HG03196 (cell line): ENCODE measurements around the gene AMH.
A peak's percentile ranks its signal among the peaks of the same experiment; 100 is the strongest.

Source experiments
- ATAC-seq: cut with Tn5 transposase; IDR thresholded peaks from one replicate; pipeline ENCODE4 v1.9.1; 2021; ENCODE audit not compliant: unreplicated experiment

The AMH gene

GRCh38 chr19:2234996-2235380, 14.1 kb upstream of the AMH start:
- ATAC-seq: no peak

- ATAC-seq: peak; percentile 20
Measured at GRCh38 chr19:2235381-2236063, 13.6 kb upstream of the AMH start.

DNA sequence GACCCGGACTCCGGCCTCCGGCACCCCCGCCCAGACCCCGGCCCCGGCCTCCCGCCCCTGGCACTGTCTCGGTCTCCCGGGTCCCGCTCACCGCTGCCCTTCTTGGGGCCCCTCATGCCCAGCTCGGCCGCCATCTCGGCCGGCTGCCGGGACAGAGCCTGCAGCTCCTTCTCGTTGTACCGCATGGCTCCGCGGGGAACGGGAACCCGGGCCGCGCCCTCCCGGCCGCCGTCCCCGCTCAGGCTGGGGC, 13.1 kb upstream of the AMH start:
- no peak for ATAC-seq

DNA sequence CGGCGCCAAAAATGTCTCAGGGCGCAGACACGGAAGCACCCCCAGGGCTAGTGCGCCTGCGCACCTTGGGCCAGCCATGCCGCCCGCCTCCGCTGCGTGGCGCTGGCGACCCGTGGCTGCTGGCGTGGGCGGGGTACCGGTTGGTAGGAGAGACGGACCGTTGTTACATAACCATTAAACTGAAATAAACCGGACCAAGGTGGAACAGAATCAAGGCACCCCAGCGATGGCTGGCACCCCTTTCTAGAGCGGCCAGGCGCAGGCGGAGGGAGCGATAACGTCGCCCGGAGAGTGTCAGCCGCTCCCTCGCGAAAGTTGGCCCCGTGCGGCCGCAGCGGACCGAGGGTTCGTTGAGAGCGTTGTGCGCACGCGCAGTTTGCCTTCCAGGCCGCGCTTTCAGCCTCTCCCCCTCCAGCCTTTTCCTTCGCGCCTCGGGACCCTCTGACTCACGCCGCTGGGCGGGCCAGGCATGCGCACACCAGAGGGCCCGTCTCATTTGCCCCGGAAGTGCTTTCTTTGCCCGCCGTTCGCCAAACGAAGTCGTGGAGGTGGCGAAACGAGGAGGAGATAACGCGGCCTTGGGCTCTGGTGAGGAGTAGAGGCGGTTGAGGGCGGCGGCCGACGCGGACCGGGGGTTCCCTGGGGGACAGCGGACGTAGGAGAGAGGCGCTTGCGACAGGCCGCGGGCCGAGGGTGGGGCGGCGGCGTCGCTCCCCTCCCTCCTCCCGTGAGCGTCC, 12.6 kb upstream of the AMH start, which contains the start of the genes PLEKHJ1 and SF3A2:
PLEKHJ1 (minus strand) TSS at position 16 of the 737 bp plus-strand sequence. CDS start 81 bp downstream, outside the sequence.
SF3A2 (plus strand) TSS at position 511 of the 737 bp plus-strand sequence. CDS start 6,595 bp downstream, outside the sequence.
- ATAC-seq: peak; percentile 71

DNA sequence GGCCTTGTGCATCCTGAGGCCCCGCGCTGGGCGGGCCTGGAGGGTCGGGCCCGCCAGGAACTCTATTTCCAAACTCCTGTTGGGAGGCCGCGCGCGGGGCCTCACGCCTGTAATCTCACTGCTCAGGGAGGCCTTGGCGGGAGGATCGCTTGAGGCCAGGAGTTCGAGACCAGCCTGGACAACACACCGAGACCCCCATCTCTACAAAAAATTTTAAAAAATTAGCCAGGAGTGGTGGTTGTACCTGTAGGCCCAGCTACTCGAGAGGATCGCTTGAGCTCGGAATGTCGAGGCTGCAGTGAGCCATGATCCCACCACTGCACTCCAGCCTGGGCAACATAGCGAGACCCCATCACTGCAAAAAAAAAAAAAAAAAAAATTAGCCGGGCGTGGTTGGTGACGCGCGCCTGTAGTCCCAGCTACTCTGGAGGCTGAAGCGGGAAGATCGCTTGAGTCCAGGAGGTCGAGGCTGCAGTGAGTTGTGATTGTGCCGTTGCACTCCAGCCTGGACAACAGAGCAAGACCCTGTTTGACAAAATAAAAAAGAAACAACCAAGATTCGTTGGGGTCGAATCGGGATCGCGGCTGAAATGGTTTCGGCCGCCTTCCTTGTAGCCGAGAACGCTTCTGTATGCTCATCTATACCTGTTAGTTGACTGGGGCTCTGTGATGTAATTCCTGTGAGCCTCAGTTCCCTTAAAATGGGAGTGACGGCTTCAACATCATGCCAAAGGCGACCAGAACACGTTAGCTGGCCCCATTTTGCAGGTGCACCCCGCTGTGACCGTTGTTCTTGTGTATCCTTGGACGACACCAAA, 11.9 kb upstream of the AMH start:
- no peak for ATAC-seq

GRCh38 chr19:2237869-2238153, 11.3 kb upstream of the AMH start:
- ATAC-seq: no peak

DNA sequence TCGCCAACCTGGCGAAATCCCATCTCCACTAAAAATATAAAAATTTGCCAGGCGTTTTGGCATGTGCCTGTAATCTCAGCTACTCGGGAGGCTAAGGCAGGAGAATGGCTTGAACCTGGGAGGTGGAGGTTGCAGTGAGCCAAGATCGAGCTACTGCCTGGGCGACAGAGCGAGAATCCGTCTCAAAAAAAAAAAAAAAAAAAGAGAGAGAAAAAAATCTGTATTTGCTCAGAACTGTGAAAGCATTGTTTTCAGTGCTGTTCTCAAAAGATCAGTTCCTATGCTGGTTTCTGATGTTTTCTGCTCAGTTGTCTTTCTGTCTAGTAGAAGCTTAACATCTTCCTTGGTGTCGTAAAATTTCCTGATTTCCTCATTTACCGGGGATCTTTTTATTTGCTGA, 9.9 kb upstream of the AMH start:
- no peak for ATAC-seq

DNA sequence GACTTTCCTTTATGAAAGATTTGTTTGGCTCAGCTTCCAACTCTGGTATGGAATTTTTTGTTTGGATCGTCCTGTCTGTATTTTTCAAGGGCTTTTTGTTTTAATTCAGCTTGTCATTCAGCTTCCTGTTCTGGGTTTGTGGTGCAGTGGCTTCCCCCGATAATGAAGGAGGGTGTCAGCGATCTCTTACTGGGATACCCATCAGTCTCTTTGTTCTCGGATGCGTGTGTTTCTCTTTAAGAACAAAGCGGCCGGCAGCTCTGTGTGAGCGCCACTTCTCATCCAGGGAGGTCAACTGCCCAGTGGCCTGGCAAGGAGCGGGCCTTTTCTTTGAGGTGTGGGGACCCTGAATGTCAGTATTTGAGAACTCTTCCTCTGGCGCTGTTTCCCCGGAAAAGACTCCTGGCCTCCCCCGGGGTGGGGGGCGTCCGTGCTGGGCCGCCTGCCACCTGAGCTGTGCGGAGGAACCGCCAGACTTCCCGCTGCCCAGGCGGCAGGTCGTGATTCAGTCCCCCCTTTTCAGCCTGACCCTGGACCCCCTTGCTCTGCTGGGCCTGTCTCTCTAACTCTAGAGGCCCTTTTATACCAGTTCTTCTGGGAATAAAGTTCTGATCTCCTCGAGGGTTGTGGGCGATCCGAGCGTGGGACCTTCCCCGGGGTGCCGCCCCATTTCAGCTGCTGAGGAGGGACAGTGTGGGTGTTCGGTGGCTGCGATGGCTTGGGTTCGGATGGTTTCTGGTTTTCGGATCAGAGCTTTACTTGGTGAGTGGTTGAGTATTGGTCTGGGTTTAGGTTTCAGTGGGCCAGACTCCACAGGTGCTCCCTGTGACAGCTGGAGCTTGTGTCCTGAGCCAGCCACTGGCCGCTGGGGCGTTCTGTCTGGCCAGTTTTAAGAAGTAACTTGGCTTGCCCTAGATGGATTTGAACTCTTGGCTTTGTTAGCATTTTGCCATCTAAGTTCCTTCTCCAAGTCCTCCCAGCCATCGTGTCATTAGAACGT, 9.1 kb upstream of the AMH start:
- no peak for ATAC-seq

DNA sequence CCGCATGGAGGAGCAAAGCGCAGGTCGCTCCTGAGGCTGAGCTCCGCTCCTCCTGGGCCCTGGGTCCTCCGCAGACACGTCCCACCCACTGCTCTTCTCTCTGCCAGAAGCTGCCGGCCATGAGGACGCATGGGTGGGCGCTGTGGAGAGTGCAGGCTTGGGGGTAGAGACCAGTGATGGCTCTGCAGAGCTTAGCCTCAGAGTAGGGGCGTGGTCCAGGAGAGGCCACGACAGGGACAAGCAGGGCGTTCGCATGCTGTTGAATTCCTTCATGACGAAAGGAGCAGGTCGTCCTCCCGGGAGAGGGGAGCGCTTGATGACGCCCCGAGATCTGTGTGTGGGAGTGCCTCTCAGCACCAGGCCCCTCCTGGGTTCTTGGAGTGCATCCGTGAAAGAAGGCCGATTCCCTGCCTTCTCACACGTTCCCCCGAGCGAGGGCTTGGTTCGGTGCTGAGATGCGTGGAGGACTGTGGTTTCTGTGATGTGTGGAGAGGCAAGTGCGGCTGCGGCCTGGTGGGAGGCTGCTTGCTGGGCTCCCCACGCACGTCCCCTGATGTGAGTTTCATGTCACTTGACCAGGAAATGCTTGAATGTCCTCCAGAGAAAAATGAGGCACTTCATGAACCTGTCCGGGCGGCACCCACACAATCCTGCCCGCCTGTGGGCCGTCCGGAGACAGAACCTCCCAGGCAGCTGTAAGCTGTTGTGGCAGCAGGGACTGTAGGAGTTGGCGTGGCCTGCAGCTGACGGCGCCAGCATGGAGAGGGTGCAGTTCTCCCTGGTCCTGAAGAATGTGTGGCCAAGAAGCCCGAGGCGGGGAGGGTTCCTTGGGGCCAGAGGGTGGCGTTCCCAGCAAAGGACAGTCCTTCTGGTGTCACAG, 8.0 kb upstream of the AMH start:
- no peak for ATAC-seq

- no peak for ATAC-seq
Measured at GRCh38 chr19:2242092-2242537, 7.0 kb upstream of the AMH start.

- no peak for ATAC-seq
Measured at GRCh38 chr19:2242816-2243215, 6.3 kb upstream of the AMH start.

DNA sequence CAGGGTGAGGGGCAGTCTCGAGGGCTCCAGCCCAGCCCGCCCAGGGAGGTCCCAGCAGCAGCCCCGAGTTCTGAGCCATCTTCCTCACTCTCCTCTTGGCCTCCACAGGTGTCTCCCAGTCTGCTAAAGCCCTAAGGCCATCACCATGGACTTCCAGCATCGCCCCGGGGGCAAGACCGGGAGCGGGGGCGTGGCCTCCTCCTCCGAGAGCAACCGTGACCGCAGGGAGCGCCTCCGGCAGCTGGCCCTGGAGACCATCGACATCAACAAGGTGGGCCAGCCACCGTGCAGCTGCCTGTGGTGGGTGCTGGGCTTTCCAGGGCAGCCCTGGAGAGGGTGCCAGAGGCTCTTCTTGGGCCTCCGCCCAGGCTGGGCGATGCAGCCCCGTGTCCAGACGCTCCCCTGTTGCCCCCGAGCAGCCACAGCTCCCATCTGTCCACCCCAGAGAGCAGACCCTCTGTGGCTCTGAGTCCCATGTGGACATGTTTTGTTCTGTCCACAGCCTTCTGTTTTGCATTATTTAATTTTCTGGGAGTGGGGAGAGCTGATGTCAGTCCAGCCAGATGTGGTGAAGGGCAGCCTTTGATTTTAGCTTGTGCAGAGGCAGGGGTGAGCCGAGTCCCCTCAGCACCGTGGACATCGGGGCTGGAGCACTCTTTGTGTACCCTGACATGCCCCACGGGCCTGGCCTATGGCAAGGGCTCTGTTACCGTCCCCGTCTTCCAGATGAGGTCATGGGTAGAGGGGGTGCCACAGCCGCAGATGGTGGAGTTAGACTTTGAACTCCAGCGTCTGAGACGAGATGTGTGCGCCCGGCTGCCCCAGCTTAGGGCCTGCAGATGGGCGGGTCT, 5.6 kb upstream of the AMH start:
- no peak for ATAC-seq

DNA sequence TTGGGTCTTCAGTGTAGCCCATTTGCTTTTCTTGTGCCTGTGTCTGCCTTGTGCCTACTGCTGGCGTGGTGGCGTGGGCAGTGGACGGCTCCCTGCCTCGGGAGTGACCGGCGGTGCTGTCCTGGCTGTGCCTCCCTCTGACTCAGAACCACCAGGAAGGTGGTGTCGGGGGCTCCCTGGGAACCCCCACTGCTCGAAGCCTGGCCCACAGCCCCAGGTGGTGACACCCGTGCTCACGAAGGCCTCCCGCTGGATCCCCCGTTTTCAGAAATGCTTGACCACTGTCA, 5.1 kb upstream of the AMH start:
- no peak for ATAC-seq

DNA sequence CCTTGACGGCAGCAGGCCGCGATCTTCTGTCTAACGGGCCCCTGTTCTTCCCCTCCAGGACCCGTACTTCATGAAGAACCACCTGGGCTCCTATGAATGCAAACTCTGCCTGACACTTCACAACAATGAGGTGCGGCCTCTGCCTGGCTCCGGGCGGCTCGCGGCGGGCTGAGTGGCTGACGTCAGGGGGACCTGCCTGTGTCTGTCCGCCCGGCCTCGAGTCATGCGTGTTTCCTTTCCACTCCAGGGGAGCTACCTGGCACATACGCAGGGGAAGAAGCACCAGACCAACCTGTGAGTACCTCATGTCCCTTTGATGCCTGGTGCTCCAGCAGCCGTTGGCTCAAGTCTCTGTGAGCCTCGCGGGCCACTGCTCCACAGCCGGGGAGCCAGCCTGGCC, 4.6 kb upstream of the AMH start:
- no peak for ATAC-seq

- ATAC-seq: no peak
Measured at GRCh38 chr19:2245273-2245672, 3.9 kb upstream of the AMH start.

GRCh38 chr19:2246014-2246620, 3.0 kb upstream of the AMH start:
- no peak for ATAC-seq

- no peak for ATAC-seq
Measured at GRCh38 chr19:2246801-2247361, 2.2 kb upstream of the AMH start.

DNA sequence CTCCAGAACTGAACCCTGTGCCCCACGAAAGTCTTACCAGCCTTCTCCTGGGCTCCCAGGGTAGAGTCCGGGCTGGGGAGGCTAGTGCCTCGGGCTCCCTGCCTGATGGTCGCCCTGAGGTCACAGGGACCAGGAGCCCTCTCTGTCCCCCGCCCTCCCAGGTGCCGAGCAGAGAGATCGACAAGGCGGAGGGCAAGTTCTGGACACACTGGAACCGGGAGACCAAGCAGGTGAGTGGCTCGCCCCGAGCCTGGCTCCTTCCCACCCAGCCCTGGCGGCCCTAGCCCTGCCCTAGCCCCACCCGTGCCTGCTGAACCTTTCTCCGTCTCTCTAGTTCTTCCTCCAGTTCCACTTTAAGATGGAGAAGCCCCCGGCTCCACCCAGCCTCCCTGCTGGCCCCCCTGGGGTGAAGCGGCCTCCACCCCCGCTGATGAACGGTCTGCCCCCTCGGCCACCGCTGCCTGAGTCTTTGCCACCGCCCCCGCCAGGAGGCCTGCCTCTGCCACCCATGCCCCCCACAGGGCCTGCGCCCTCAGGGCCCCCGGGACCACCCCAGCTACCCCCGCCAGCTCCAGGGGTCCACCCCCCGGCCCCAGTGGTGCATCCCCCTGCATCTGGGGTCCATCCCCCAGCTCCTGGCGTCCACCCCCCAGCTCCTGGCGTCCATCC, 1.6 kb upstream of the AMH start:
- no peak for ATAC-seq
